GDM1 (cell line): ENCODE measurements around the gene S100A16.
"Not testable (repeated sequence)": the region's sequence is repeated elsewhere in the genome, so short reads cannot be mapped to it uniquely, and the experiment has no call there.

Experiments used
- DNase-seq: peaks from one replicate; lab custom pipeline; 2025; lab: John Stamatoyannopoulos, UW

Gene S100A16

GRCh38 chr1:153562021-153562420, 50.9 kb downstream of the S100A16 start:
- DNase-seq, result not testable (repeated sequence)

DNA sequence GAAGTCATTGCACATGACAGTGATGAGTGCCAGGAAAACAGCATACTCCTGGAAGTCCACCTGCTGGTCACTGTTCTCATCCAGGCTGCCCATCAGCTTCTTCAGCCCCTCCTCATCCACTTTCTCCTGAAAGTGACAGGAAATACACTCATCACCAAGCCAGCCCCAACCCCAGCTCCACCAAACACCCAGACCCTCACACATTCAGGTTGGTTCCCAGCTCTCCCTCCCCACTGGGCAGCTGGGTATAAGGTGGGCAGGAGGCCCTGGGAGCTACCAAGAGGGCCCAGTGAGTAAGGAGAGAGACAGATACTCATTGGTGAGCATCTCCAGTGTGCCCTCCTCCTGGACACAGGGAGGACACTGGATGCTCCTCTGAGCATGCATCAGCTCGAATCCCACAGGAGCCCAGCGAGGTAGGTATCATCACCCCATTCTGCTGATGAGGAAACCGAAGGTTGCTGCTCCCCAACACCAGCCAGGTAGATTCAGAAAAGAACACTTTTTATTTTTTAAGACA, 51.4 kb downstream of the S100A16 start:
- no peak for DNase-seq

DNA sequence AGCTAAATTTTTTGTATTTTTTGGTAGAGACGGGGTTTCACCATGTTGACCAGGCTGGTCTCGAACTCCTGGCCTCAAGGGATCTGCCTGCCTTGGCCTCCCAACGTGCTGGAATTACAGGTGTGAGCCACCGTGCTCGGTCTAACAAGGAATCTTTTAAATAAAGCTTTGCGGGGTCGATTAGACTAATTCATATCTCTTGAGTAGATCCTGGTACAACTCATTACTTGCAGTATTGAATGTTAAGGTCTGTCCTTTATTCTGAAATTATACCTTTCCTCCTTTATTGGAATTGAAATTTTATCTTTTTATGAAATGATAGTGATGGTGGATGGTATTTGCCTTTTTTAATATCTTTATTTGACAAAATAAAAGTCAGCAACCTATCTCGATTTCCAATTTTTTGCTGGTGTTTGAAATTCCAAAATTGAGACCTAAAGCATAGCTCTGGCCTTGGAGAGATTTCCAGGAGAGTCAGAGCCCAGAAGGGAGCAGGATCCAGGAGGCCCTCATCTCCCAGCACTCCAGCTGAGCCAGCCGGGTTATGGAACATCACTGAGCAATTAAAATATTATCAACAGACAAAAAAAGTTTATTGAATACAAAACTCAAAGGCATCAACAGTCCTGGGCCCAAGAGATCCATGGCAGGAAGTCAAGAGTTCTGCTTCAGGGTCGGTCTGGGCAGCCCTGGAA, 52.0 kb downstream of the S100A16 start:
- DNase-seq, result no peak

DNA sequence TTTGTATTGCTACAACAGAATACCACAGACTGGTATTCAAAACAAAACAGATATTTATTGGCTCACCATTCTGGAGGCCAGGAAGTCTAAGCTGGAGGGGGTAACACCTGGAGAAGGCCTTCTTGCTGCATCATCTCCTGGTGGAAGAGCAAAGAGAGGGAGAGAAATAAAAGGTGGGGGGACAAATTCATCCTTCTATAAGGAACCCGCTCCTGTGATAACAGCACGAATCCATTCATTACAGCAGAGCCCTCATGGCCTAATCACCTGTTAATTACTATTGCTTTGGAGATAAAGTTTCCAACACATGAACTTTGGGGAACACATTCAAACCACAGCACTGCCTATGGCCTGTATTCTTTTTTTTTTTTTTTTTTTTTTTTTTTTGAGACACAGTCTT, 52.7 kb downstream of the S100A16 start:
- no peak for DNase-seq

- DNase-seq, result no peak
Observed at GRCh38 chr1:153557877-153558276, 55.1 kb downstream of the S100A16 start.
